ENCODE measurements around the gene MAZ. TPM values are rescaled to one million over a fixed set of nuclear protein-coding genes. Genes with fewer than 3 reads are reported as not detected.

MAZ gene
- total and polyA plus RNA-seq, 2 of the 13 experiments (the other 11 are each of a cell fraction or from before 2014, with no cell fraction given) = 203 to 277 TPM

DNA sequence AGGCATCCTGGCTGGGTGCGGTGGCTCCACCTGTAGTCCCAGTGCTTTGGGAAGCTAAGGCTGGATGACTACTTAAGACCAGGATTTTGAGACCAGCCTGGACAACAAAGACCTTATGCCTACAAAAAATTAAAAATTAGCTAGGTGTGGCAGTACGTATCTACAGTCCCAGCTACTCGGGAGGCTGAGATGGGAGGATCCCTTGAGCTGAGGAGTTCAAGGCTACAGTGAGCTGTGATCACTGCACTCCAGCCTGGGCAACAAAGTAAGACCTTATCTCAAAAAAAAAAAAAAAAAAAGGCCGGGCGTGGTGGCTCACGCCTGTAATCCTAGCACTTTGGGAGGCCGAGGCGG lies 20.0 kb downstream of the MAZ start (continued):
- TF ChIP-seq, protein P1, sequence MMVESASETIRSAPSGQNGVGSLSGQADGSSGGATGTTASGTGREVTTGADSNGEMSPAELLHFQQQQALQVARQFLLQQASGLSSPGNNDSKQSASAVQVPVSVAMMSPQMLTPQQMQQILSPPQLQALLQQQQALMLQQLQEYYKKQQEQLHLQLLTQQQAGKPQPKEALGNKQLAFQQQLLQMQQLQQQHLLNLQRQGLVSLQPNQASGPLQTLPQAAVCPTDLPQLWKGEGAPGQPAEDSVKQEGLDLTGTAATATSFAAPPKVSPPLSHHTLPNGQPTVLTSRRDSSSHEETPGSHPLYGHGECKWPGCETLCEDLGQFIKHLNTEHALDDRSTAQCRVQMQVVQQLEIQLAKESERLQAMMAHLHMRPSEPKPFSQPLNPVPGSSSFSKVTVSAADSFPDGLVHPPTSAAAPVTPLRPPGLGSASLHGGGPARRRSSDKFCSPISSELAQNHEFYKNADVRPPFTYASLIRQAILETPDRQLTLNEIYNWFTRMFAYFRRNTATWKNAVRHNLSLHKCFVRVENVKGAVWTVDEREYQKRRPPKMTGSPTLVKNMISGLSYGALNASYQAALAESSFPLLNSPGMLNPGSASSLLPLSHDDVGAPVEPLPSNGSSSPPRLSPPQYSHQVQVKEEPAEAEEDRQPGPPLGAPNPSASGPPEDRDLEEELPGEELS (CRISPR knock-in tag; IDR thresholded peaks at IDR 0.05) = no peak
- TF ChIP-seq SMYD3 (CRISPR knock-in tag; IDR thresholded peaks at IDR 0.05) (no peak), ZFP82 (CRISPR knock-in tag; IDR thresholded peaks at IDR 0.05; ENCODE audit: borderline replicate concordance) (no peak), ZNF121 (CRISPR knock-in tag; IDR thresholded peaks at IDR 0.05) (0 out of 2 replicates have a peak, but pooled peaks have one; percentile 46), ZNF17 (CRISPR knock-in tag; IDR thresholded peaks at IDR 0.05) (no peak), ZNF468 (CRISPR knock-in tag; IDR thresholded peaks at IDR 0.05) (no peak), ZNF263 (CRISPR knock-in tag; IDR thresholded peaks at IDR 0.05) (peak; percentile 40; the same call in 1 of the 2 replicates)
- TF ChIP-seq, protein P2, sequence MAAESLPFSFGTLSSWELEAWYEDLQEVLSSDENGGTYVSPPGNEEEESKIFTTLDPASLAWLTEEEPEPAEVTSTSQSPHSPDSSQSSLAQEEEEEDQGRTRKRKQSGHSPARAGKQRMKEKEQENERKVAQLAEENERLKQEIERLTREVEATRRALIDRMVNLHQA (CRISPR knock-in tag; IDR thresholded peaks at IDR 0.05) = no peak
- TF ChIP-seq, protein P3, sequence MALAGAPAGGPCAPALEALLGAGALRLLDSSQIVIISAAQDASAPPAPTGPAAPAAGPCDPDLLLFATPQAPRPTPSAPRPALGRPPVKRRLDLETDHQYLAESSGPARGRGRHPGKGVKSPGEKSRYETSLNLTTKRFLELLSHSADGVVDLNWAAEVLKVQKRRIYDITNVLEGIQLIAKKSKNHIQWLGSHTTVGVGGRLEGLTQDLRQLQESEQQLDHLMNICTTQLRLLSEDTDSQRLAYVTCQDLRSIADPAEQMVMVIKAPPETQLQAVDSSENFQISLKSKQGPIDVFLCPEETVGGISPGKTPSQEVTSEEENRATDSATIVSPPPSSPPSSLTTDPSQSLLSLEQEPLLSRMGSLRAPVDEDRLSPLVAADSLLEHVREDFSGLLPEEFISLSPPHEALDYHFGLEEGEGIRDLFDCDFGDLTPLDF (CRISPR knock-in tag; IDR thresholded peaks at IDR 0.05) = no peak

DNA sequence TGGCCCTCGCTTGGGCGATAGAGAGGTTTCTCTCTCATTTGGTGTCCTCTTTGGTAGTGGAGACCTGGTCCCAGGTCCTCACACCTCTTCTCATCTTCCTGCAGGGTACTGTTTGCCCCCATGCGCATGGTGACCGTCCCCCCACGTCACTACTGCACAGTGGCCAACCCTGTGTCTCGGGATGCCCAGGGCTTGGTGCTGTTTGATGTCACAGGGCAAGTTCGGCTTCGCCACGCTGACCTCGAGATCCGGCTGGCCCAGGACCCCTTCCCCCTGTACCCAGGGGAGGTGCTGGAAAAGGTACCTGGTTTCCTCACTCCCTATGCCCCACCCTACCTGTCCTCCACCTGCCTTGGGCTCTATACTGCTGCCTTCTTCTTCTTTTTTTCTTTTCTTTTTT lies 24.4 kb downstream of the MAZ start:
- BruUV-seq (replicated peaks) = no TSS peak
- ATAC-seq (no peak), FAIRE-seq (no peak), DNase-seq (ENCODE audit: low spot score) (no peak)
- no peaks in the 10 kb centered on the region for H4K20me1 ChIP-seq (ENCODE audit: insufficient read depth, low read length)
- no peaks in the 10 kb centered on the region for H3K9me3 ChIP-seq (ENCODE audit: low read length)
- H3K27ac ChIP-seq (ENCODE audit: extremely low read length, insufficient read depth, low read length) = no peak overlapping the region
- H3K4me2 ChIP-seq (ENCODE audit: low read depth, low read length) = no peak overlapping the region
- in situ Hi-C loops (cut with HindIII; ENCODE audit: extremely low pct_ligation_motif_present, low pct_unique_long_range_greater_than_20kb) = no loop called here
- H3K27me3 ChIP-seq (ENCODE audit: control insufficient read depth in 1 of 2, insufficient read depth in 2 of 2, low read length in 2 of 2) = no peaks in the 10 kb centered on the region
- no peak overlapping the region for H3K9ac ChIP-seq (ENCODE audit: insufficient read depth, low read depth, low read length)
- CTCF ChIA-PET (ENCODE audit: low intra/inter-chr PET ratio, low total read pairs) = no interaction called here
- H3K79me2 ChIP-seq (ENCODE audit: insufficient read depth, low read length) = no peaks in the 10 kb centered on the region
- POLR2A ChIA-PET = no interaction called here
- H3K4me1 ChIP-seq (ENCODE audit: insufficient read depth, low read length) = peaks cover 49% of the 10 kb centered on the region
- H2AFZ ChIP-seq (ENCODE audit: low read length) = no peak overlapping the region
- intact Hi-C loops (cut with micrococcal nuclease; ENCODE audit: unreplicated experiment) = no loop called here
- H3K4me3 ChIP-seq (replicated peaks in 1 of 3; ENCODE audit: insufficient read depth in 1 of 3, low read depth in 2 of 3, low read length in 3 of 3) = no peak overlapping the region
- 98% methylated on average over 11 of the region's 11 CpGs for WGBS (ENCODE audit: low lambda C conversion rate)
- H3K36me3 ChIP-seq (replicated peaks in 1 of 2; ENCODE audit: control insufficient read depth in 1 of 2, insufficient read depth in 2 of 2, low read length in 2 of 2) = peaks cover 4 to 8% of the 10 kb centered on the region in 2 experiments; a peak in 3 of 5 replicates
- TF ChIP-seq SALL1 (CRISPR knock-in tag; IDR thresholded peaks at IDR 0.05) = no peak
- TF ChIP-seq ZBTB7A (CRISPR knock-in tag; IDR thresholded peaks at IDR 0.05) = no peak
- no peak for TF ChIP-seq ZNF33A (CRISPR knock-in tag; IDR thresholded peaks at IDR 0.05; ENCODE audit: borderline replicate concordance)
- no peak for TF ChIP-seq ZNF562 (CRISPR knock-in tag; IDR thresholded peaks at IDR 0.05; ENCODE audit: borderline replicate concordance)
- TF ChIP-seq KMT2A (CRISPR knock-in tag; IDR thresholded peaks at IDR 0.05) = no peak
- TF ChIP-seq, protein P4, sequence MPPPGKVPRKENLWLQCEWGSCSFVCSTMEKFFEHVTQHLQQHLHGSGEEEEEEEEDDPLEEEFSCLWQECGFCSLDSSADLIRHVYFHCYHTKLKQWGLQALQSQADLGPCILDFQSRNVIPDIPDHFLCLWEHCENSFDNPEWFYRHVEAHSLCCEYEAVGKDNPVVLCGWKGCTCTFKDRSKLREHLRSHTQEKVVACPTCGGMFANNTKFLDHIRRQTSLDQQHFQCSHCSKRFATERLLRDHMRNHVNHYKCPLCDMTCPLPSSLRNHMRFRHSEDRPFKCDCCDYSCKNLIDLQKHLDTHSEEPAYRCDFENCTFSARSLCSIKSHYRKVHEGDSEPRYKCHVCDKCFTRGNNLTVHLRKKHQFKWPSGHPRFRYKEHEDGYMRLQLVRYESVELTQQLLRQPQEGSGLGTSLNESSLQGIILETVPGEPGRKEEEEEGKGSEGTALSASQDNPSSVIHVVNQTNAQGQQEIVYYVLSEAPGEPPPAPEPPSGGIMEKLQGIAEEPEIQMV (CRISPR knock-in tag; IDR thresholded peaks at IDR 0.05; ENCODE audit: low read depth) = no peak
- TF ChIP-seq ZFP90 (CRISPR knock-in tag; IDR thresholded peaks at IDR 0.05; ENCODE audit: borderline replicate concordance) = no peak
- TF ChIP-seq, protein P5, sequence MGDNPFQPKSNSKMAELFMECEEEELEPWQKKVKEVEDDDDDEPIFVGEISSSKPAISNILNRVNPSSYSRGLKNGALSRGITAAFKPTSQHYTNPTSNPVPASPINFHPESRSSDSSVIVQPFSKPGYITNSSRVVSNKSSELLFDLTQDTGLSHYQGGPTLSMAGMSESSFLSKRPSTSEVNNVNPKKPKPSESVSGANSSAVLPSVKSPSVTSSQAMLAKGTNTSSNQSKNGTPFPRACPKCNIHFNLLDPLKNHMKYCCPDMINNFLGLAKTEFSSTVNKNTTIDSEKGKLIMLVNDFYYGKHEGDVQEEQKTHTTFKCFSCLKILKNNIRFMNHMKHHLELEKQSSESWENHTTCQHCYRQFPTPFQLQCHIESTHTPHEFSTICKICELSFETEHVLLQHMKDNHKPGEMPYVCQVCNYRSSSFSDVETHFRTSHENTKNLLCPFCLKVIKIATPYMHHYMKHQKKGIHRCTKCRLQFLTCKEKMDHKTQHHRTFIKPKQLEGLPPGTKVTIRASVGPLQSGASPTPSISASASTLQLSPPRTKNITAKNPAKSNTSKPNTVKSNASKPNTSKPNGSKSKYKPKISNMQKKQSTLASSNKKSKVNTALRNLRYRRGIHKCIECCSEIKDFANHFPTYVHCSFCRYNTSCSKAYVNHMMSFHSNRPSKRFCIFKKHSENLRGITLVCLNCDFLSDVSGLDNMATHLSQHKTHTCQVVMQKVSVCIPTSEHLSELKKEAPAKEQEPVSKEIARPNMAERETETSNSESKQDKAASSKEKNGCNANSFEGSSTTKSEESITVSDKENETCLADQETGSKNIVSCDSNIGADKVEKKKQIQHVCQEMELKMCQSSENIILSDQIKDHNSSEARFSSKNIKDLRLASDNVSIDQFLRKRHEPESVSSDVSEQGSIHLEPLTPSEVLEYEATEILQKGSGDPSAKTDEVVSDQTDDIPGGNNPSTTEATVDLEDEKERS (CRISPR knock-in tag; IDR thresholded peaks at IDR 0.05) = no peak

Data from HepG2 (cell line).